Measurements from ENCODE around the gene TRIM74. TPM values are rescaled to one million over a fixed set of nuclear protein-coding genes. Genes with fewer than 3 reads are reported as not detected.
"Not testable (repeated sequence)": the region's sequence is repeated elsewhere in the genome, so short reads cannot be mapped to it uniquely, and the experiment has no call there.

Gene TRIM74
- total RNA-seq, 3 donors from 2014 or later (not counting 1 experiment from before 2014, with no cell fraction given): 0.73 to 5.3 (median 2.3) TPM

- H3K4me1 Mint-ChIP-seq; intact Hi-C loops (cut with micrococcal nuclease); H3K9me3 Mint-ChIP-seq; H3K4me1 ChIP-seq (ENCODE audit: control insufficient read depth, insufficient read depth, low read length); H3K27ac ChIP-seq (ENCODE audit: low read length); H3K36me3 ChIP-seq (ENCODE audit: control insufficient read depth, insufficient read depth, low read length); DNase-seq; H3K27ac Mint-ChIP-seq; H3K27me3 ChIP-seq (ENCODE audit: control insufficient read depth, insufficient read depth, low read length); H3K36me3 Mint-ChIP-seq; H3K9me3 ChIP-seq (ENCODE audit: control insufficient read depth, insufficient read depth, low read length); H3K4me3 Mint-ChIP-seq; H3K4me3 ChIP-seq (ENCODE audit: low read length); H3K27me3 Mint-ChIP-seq (ENCODE audit: low read depth in 2 of 2): not testable (repeated sequence)
- peak; percentile 50 to 60 (median 55) for ATAC-seq
- WGBS (ENCODE audit: insufficient coverage): no CpG with 5 or more reads among the region's 43 CpGs
Measured at GRCh38 chr7:72953901-72954562, 15.2 kb downstream of the TRIM74 start.

- H3K36me3 ChIP-seq (ENCODE audit: control insufficient read depth, insufficient read depth, low read length); H3K36me3 Mint-ChIP-seq; H3K4me3 Mint-ChIP-seq; DNase-seq; ATAC-seq; intact Hi-C loops (cut with micrococcal nuclease); H3K9me3 Mint-ChIP-seq; H3K9me3 ChIP-seq (ENCODE audit: control insufficient read depth, insufficient read depth, low read length); H3K27ac Mint-ChIP-seq; H3K4me1 Mint-ChIP-seq; H3K27ac ChIP-seq (ENCODE audit: low read length); H3K27me3 Mint-ChIP-seq (ENCODE audit: low read depth in 2 of 2); H3K4me3 ChIP-seq (ENCODE audit: low read length); H3K4me1 ChIP-seq (ENCODE audit: control insufficient read depth, insufficient read depth, low read length); H3K27me3 ChIP-seq (ENCODE audit: control insufficient read depth, insufficient read depth, low read length): not testable (repeated sequence)
- WGBS (ENCODE audit: insufficient coverage): no CpG with 5 or more reads among the region's 6 CpGs
Measured at GRCh38 chr7:72950432-72950831, 18.8 kb downstream of the TRIM74 start.

- H3K4me1 ChIP-seq (ENCODE audit: control insufficient read depth, insufficient read depth, low read length); H3K4me3 Mint-ChIP-seq; H3K27ac ChIP-seq (ENCODE audit: low read length); H3K36me3 Mint-ChIP-seq; ATAC-seq; H3K27me3 ChIP-seq (ENCODE audit: control insufficient read depth, insufficient read depth, low read length); intact Hi-C loops (cut with micrococcal nuclease); H3K4me1 Mint-ChIP-seq; H3K27ac Mint-ChIP-seq; H3K9me3 ChIP-seq (ENCODE audit: control insufficient read depth, insufficient read depth, low read length); DNase-seq; H3K36me3 ChIP-seq (ENCODE audit: control insufficient read depth, insufficient read depth, low read length); H3K27me3 Mint-ChIP-seq (ENCODE audit: low read depth in 2 of 2); H3K4me3 ChIP-seq (ENCODE audit: low read length); H3K9me3 Mint-ChIP-seq: not testable (repeated sequence)
- 75% methylated on average over 1 of the region's 6 CpGs for WGBS (ENCODE audit: insufficient coverage)
Measured at GRCh38 chr7:72949686-72950085, 19.6 kb downstream of the TRIM74 start.

GRCh38 chr7:72949276-72949675 lies 20.0 kb downstream of the TRIM74 start:
- H3K27ac ChIP-seq (ENCODE audit: low read length); H3K27me3 Mint-ChIP-seq (ENCODE audit: low read depth in 2 of 2); H3K27me3 ChIP-seq (ENCODE audit: control insufficient read depth, insufficient read depth, low read length); ATAC-seq; H3K4me1 Mint-ChIP-seq; H3K27ac Mint-ChIP-seq; H3K9me3 Mint-ChIP-seq; H3K36me3 ChIP-seq (ENCODE audit: control insufficient read depth, insufficient read depth, low read length); H3K36me3 Mint-ChIP-seq; H3K9me3 ChIP-seq (ENCODE audit: control insufficient read depth, insufficient read depth, low read length); intact Hi-C loops (cut with micrococcal nuclease); H3K4me3 Mint-ChIP-seq; H3K4me1 ChIP-seq (ENCODE audit: control insufficient read depth, insufficient read depth, low read length); DNase-seq; H3K4me3 ChIP-seq (ENCODE audit: low read length): not testable (repeated sequence)
- WGBS (ENCODE audit: insufficient coverage): 88% methylated on average over 6 of the region's 9 CpGs

- ATAC-seq; H3K9me3 ChIP-seq (ENCODE audit: control insufficient read depth, insufficient read depth, low read length); H3K4me3 Mint-ChIP-seq; DNase-seq; intact Hi-C loops (cut with micrococcal nuclease); H3K27ac ChIP-seq (ENCODE audit: low read length); H3K27me3 Mint-ChIP-seq (ENCODE audit: low read depth in 2 of 2); H3K4me3 ChIP-seq (ENCODE audit: low read length); H3K27ac Mint-ChIP-seq; H3K36me3 ChIP-seq (ENCODE audit: control insufficient read depth, insufficient read depth, low read length); H3K4me1 Mint-ChIP-seq; H3K36me3 Mint-ChIP-seq; H3K4me1 ChIP-seq (ENCODE audit: control insufficient read depth, insufficient read depth, low read length); H3K27me3 ChIP-seq (ENCODE audit: control insufficient read depth, insufficient read depth, low read length); H3K9me3 Mint-ChIP-seq: not testable (repeated sequence)
- 98% methylated on average over 15 of the region's 23 CpGs for WGBS (ENCODE audit: insufficient coverage)
Measured at GRCh38 chr7:72948714-72949113, 20.6 kb downstream of the TRIM74 start.

GRCh38 chr7:72946130-72946745 lies 23.0 kb downstream of the TRIM74 start:
- peaks cover 5 to 22% of the 10 kb centered on the region in 2 donors for H3K4me1 Mint-ChIP-seq
- H3K36me3 Mint-ChIP-seq; H3K4me3 Mint-ChIP-seq; H3K9me3 ChIP-seq (ENCODE audit: control insufficient read depth, insufficient read depth, low read length); H3K4me3 ChIP-seq (ENCODE audit: low read length); H3K27me3 Mint-ChIP-seq (ENCODE audit: low read depth in 2 of 2); H3K36me3 ChIP-seq (ENCODE audit: control insufficient read depth, insufficient read depth, low read length); H3K9me3 Mint-ChIP-seq; ATAC-seq; H3K27me3 ChIP-seq (ENCODE audit: control insufficient read depth, insufficient read depth, low read length); DNase-seq; intact Hi-C loops (cut with micrococcal nuclease); H3K27ac Mint-ChIP-seq; H3K27ac ChIP-seq (ENCODE audit: low read length): not testable (repeated sequence)
- peaks cover 13% of the 10 kb centered on the region for H3K4me1 ChIP-seq (ENCODE audit: control insufficient read depth, insufficient read depth, low read length)
- WGBS (ENCODE audit: insufficient coverage): 95% methylated on average over 17 of the region's 22 CpGs

GRCh38 chr7:72945597-72945996 lies 23.7 kb downstream of the TRIM74 start:
- WGBS (ENCODE audit: insufficient coverage): 93% methylated on average over 5 of the region's 9 CpGs
- H3K4me3 Mint-ChIP-seq; H3K36me3 ChIP-seq (ENCODE audit: control insufficient read depth, insufficient read depth, low read length); H3K27me3 ChIP-seq (ENCODE audit: control insufficient read depth, insufficient read depth, low read length); H3K9me3 ChIP-seq (ENCODE audit: control insufficient read depth, insufficient read depth, low read length); H3K27ac Mint-ChIP-seq; DNase-seq; intact Hi-C loops (cut with micrococcal nuclease); H3K9me3 Mint-ChIP-seq; H3K36me3 Mint-ChIP-seq; H3K27ac ChIP-seq (ENCODE audit: low read length); ATAC-seq; H3K4me3 ChIP-seq (ENCODE audit: low read length); H3K27me3 Mint-ChIP-seq (ENCODE audit: low read depth in 2 of 2): not testable (repeated sequence)
- H3K4me1 ChIP-seq (ENCODE audit: control insufficient read depth, insufficient read depth, low read length): peaks cover 19% of the 10 kb centered on the region
- H3K4me1 Mint-ChIP-seq: peaks cover 8 to 24% of the 10 kb centered on the region in 2 donors

GRCh38 chr7:72944937-72945336 lies 24.3 kb downstream of the TRIM74 start:
- H3K4me3 Mint-ChIP-seq; H3K27me3 ChIP-seq (ENCODE audit: control insufficient read depth, insufficient read depth, low read length); H3K27me3 Mint-ChIP-seq (ENCODE audit: low read depth in 2 of 2); DNase-seq; H3K9me3 ChIP-seq (ENCODE audit: control insufficient read depth, insufficient read depth, low read length); intact Hi-C loops (cut with micrococcal nuclease); H3K27ac ChIP-seq (ENCODE audit: low read length); H3K4me3 ChIP-seq (ENCODE audit: low read length); H3K27ac Mint-ChIP-seq; H3K36me3 Mint-ChIP-seq; H3K9me3 Mint-ChIP-seq; ATAC-seq; H3K36me3 ChIP-seq (ENCODE audit: control insufficient read depth, insufficient read depth, low read length): not testable (repeated sequence)
- H3K4me1 ChIP-seq (ENCODE audit: control insufficient read depth, insufficient read depth, low read length): peaks cover 19% of the 10 kb centered on the region
- WGBS (ENCODE audit: insufficient coverage): 90% methylated on average over 7 of the region's 15 CpGs
- peaks cover 8 to 24% of the 10 kb centered on the region in 2 donors for H3K4me1 Mint-ChIP-seq
